ENCODE data around the gene CDC42SE1. TPM values are rescaled to one million over a fixed set of nuclear protein-coding genes. Genes with fewer than 3 reads are reported as not detected.

The CDC42SE1 gene
- total and polyA plus RNA-seq, 9 of the 15 experiments (the other 6 are each of a cell fraction or from before 2014, with no cell fraction given) = 78.1 to 189 (median 114) TPM

- TF ChIP-seq LCOR (CRISPR knock-in tag; IDR thresholded peaks at IDR 0.05) (peak; percentile 61; the same call in 1 of the 2 replicates), NFRKB (IDR thresholded peaks at IDR 0.05; ENCODE audit: low read depth) (no peak; the same call in none of the 2 replicates), BHLHE40 (IDR thresholded peaks at IDR 0.05; ENCODE audit: low read length) (peak; percentile 36; the same call in 1 of the 2 replicates), TOE1 (IDR thresholded peaks at IDR 0.05; ENCODE audit: borderline replicate concordance) (peak; percentile 45; the same call in 1 of the 2 replicates), TOE1 (CRISPR knock-in tag; IDR thresholded peaks at IDR 0.05; ENCODE audit: borderline replicate concordance, low read depth) (no peak), CEBPZ (IDR thresholded peaks at IDR 0.05; ENCODE audit: borderline replicate concordance, low read depth, low read length) (no peak), TEAD4 (IDR thresholded peaks at IDR 0.05; ENCODE audit: low read length) (peak; percentile 80), TEAD4 (CRISPR knock-in tag; IDR thresholded peaks at IDR 0.05; ENCODE audit: borderline replicate concordance) (no peak), HMGXB4 (CRISPR knock-in tag; IDR thresholded peaks at IDR 0.05) (no peak), POLR3G (IDR thresholded peaks at IDR 0.05; ENCODE audit: extremely low read depth, insufficient read length, insufficient replicate concordance) (no peak), NR2C1 (IDR thresholded peaks at IDR 0.05) (0 out of 2 replicates have a peak, but pooled peaks have one; percentile 20), NR2C1 (tag; IDR thresholded peaks at IDR 0.05) (no peak), ZNF830 (CRISPR knock-in tag; IDR thresholded peaks at IDR 0.05) (no peak), LEF1 (IDR thresholded peaks at IDR 0.05) (peak; percentile 86), REST (IDR thresholded peaks at IDR 0.05; ENCODE audit: borderline replicate concordance) (no peak), REST (CRISPR knock-in tag; IDR thresholded peaks at IDR 0.05; ENCODE audit: low read depth) (no peak)
Measured at GRCh38 chr1:151054971-151055547, 4.4 kb downstream of the CDC42SE1 start (continued).

Measured in K562 (cell line).